Esophagus squamous epithelium (tissue), 5 donors: ENCODE results near the gene SKI. TPM values are rescaled to one million over a fixed set of nuclear protein-coding genes. Genes with fewer than 3 reads are reported as not detected.
A peak's percentile ranks its signal among the peaks of the same experiment; 100 is the strongest.
"Not testable (repeated sequence)": the region's sequence is repeated elsewhere in the genome, so short reads cannot be mapped to it uniquely, and the experiment has no call there.

Experiments
- DNase-seq: peaks from one replicate; lab custom pipeline; 2025; lab: John Stamatoyannopoulos, UW
- H3K27ac ChIP-seq, 4 donors: fragments of 200-600 bp; sonication (generic); one replicate each; pipeline ENCODE4 v1.5.1; 2016 to 2019; ENCODE audit warnings: mild to moderate bottlenecking in 1 of 4
- H3K27me3 ChIP-seq, 4 donors: fragments of 200-600 bp; sonication (generic); 1 replicate in 3 of 4; 2 replicates in 1 of 4; pipeline versions ENCODE4 v1.5.1 to v1.6.0; 2017 to 2021; ENCODE audit warnings: antibody characterized with exemption in 1 of 4
- H3K36me3 ChIP-seq, 3 donors: fragments of 200-600 bp; sonication (generic); one replicate each; pipeline ENCODE4 v1.5.1; 2016 to 2019
- H3K4me1 ChIP-seq, 3 donors: fragments of 200-600 bp; sonication (generic); one replicate each; pipeline ENCODE4 v1.5.1; 2017 to 2019
- H3K4me3 ChIP-seq, 4 donors: fragments of 200-600 bp; sonication (generic); 1 replicate in 3 of 4; 2 replicates in 1 of 4; pipeline ENCODE4 v1.5.1; 2016 to 2019; ENCODE audit warnings: mild to moderate bottlenecking in 2 of 4, moderate library complexity in 1 of 4
- H3K9me3 ChIP-seq, 3 donors: fragments of 200-600 bp; sonication (generic); one replicate each; pipeline ENCODE4 v1.5.1; 2016 to 2019
- CTCF ChIP-seq, 6 experiments: fragments of 450-650 bp in 4 of 6; fragments of 200-600 bp in 2 of 6; sonication (generic) in 2 of 6; IDR thresholded peaks; one replicate each; pipeline ENCODE4 v1.5.1; 2016 to 2019; ENCODE audit warnings: antibody characterized with exemption in 6 of 6, mild to moderate bottlenecking in 4 of 6, moderate library complexity in 4 of 6
- POLR2A ChIP-seq, 4 donors: fragments of 450-650 bp; IDR thresholded peaks; one replicate each; pipeline ENCODE4 v1.6.1; 2017; ENCODE audit warnings: antibody characterized with exemption in 4 of 4, mild to moderate bottlenecking in 4 of 4, moderate library complexity in 3 of 4
- WGBS, 2 donors: methylation state at CpG; one replicate each; pipeline ENCODE4 v1.1.5; 2018; 5-methylcytosine and 5-hydroxymethylcytosine counted together
- intact Hi-C: fragments of 100-400 bp; cut with DNase I; formaldehyde crosslinking; loops from one replicate; pipeline ENCODE4 v1.15.0; 2022
- total RNA-seq, 4 donors: library from RNA; depleted of rRNA; stranded (reverse); fragments of >200 nt; gene quantifications; one replicate each; pipeline ENCODE4 v1.1.0, GENCODE V29; 2016
- donor health status: DM: yes; HTN: yes; CAD: no.

SKI gene
- total RNA-seq, 4 donors from 2014 or later = 18.2 to 38.8 (median 25.2) TPM

- Histone ChIP-seq H3K27ac (peak overlapping the region in 1 of 4 donors; percentile 31), H3K9me3 (no peaks in the 10 kb centered on the region), H3K36me3 (peaks cover 0 to 25% (median 0%) of the 10 kb centered on the region in 3 donors), H3K4me3 (no peak overlapping the region), H3K27me3 (no peaks in the 10 kb centered on the region), H3K4me1 (peaks cover 57 to 95% (median 71%) of the 10 kb centered on the region in 3 donors)
- DNase-seq = no peak
- WGBS, 2 donors = 64 to 77% methylated on average over 19 to 20 of the region's 33 CpGs
- TF ChIP-seq POLR2A (IDR thresholded peaks at IDR 0.05) (no peak), CTCF (IDR thresholded peaks at IDR 0.05) (no peak)
- intact Hi-C loops = no loop called here
Measured at GRCh38 chr1:2242814-2243725, 15.0 kb downstream of the SKI start.

GRCh38 chr1:2247045-2247394 lies 18.9 kb downstream of the SKI start:
- H3K9me3 ChIP-seq, intact Hi-C loops, H3K27me3 ChIP-seq, DNase-seq, H3K4me3 ChIP-seq: not testable (repeated sequence)
- Histone ChIP-seq H3K36me3 (peaks cover 0 to 10% (median 0%) of the 10 kb centered on the region in 3 donors), H3K27ac (peak overlapping the region in 1 of 4 donors; percentile 48), H3K4me1 (peaks cover 70 to 95% (median 74%) of the 10 kb centered on the region in 3 donors)
- 64 to 93% methylated on average over 6 to 7 of the region's 7 CpGs for WGBS, 2 donors

GRCh38 chr1:2247760-2248126 lies 19.6 kb downstream of the SKI start:
- H3K36me3 ChIP-seq = peaks cover 0 to 5% (median 0%) of the 10 kb centered on the region in 3 donors
- peak overlapping the region in 3 of 4 donors; percentile 2 to 52 (median 46) for H3K27ac ChIP-seq
- H3K4me1 ChIP-seq = peaks cover 65 to 95% (median 77%) of the 10 kb centered on the region in 3 donors
- 50% methylated on average over 1 of the region's 18 CpGs; no CpG with 5 or more reads in 1 of the 2 donors for WGBS, 2 donors
- intact Hi-C loops = no loop called here
- no peaks in the 10 kb centered on the region for H3K9me3 ChIP-seq
- no peak for TF ChIP-seq POLR2A (IDR thresholded peaks at IDR 0.05)
- no peak for TF ChIP-seq CTCF (IDR thresholded peaks at IDR 0.05)
- peak overlapping the region in 1 of 4 donors; percentile 21 for H3K4me3 ChIP-seq
- no peak for DNase-seq
- H3K27me3 ChIP-seq = no peaks in the 10 kb centered on the region

- H3K27me3 ChIP-seq = no peaks in the 10 kb centered on the region
- no peaks in the 10 kb centered on the region for H3K9me3 ChIP-seq
- peak overlapping the region in 1 of 4 donors; percentile 21 for H3K4me3 ChIP-seq
- intact Hi-C loops = no loop called here
- WGBS, 2 donors = 50 to 85% methylated on average over 12 to 14 of the region's 21 CpGs
- peak overlapping the region; percentile 2 to 52 (median 28) for H3K27ac ChIP-seq
- TF ChIP-seq CTCF (IDR thresholded peaks at IDR 0.05) (no peak), POLR2A (IDR thresholded peaks at IDR 0.05) (no peak)
- DNase-seq = no peak
- H3K4me1 ChIP-seq = peaks cover 61 to 95% (median 76%) of the 10 kb centered on the region in 3 donors
- H3K36me3 ChIP-seq = peaks cover 0 to 2% (median 0%) of the 10 kb centered on the region in 3 donors
Measured at GRCh38 chr1:2248127-2248826, 20.2 kb downstream of the SKI start.

- H3K4me3 ChIP-seq = no peak overlapping the region
- TF ChIP-seq CTCF (IDR thresholded peaks at IDR 0.05) (no peak), POLR2A (IDR thresholded peaks at IDR 0.05) (no peak)
- H3K36me3 ChIP-seq = peaks cover 0 to 9% (median 0%) of the 10 kb centered on the region in 3 donors
- H3K9me3 ChIP-seq = no peaks in the 10 kb centered on the region
- no peaks in the 10 kb centered on the region for H3K27me3 ChIP-seq
- no peak for DNase-seq
- 81 to 84% methylated on average over 5 to 11 of the region's 24 CpGs for WGBS, 2 donors
- intact Hi-C loops = no loop called here
- H3K27ac ChIP-seq = peak overlapping the region in 3 of 4 donors; percentile 2 to 52 (median 46)
- H3K4me1 ChIP-seq = peaks cover 57 to 95% (median 74%) of the 10 kb centered on the region in 3 donors
Measured at GRCh38 chr1:2248854-2249558, 20.9 kb downstream of the SKI start.
